IPS-11a (cell line): Measurements from ENCODE around the gene WDR26.
"Not testable (repeated sequence)": the region's sequence is repeated elsewhere in the genome, so short reads cannot be mapped to it uniquely, and the experiment has no call there.

Experiments
- H3K4me3 ChIP-seq: one replicate; pipeline ENCODE4 v1.5.1; 2013; ENCODE audit warnings: low read depth, low read length, control low read depth

The WDR26 gene

DNA sequence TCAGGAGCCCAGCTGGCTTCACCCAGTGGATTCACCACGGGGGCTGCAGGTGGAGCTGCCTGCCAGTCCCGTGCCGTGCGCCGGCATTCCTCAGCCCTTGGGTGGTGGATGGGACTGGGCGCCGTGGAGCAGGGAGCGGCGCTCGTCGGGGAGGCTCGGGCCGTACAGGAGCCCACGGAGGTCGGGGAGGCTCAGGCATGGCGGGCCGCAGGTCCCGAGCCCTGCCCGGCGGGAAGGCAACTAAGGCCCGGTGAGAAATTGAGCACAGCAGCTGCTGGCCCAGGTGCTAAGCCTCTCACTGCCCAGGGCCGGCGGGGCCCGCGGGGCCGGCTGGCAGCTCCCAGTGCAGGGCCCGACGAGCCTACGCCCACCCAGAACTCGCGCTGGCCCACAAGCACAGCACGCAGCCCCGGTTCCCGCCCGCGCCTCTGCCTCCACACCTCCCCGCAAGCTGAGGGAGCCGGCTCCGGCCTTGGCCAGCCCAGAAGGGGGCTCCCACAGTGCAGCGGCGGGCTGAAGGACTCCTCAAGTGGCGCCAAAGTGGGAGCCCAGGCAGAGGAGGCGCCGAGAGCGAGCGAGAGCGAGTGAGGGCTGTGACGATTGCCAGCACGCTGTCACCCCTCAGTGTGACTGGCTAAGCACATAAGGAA, 82.0 kb downstream of the WDR26 start:
- H3K4me3 ChIP-seq: not testable (repeated sequence)

DNA sequence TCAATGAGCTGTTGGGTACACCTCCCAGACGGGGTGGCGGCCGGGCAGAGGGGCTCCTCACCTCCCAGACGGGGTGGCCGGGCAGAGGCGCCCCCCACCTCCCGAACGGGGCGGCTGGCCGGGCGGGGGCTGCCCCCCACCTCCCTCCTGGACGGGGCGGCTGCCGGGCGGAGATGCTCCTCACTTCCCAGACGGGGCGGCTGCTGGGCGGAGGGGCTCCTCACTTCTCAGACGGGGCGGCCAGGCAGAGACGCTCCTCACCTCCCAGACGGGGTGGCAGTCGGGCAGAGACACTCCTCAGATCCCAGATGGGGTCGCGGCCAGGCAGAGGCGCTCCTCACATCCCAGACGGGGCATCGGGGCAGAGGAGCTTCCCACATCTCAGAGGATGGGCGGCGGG, 84.9 kb downstream of the WDR26 start:
- H3K4me3 ChIP-seq: not testable (repeated sequence)

GRCh38 chr1:224348137-224348536, 86.5 kb downstream of the WDR26 start:
- H3K4me3 ChIP-seq: no peak overlapping the region

DNA sequence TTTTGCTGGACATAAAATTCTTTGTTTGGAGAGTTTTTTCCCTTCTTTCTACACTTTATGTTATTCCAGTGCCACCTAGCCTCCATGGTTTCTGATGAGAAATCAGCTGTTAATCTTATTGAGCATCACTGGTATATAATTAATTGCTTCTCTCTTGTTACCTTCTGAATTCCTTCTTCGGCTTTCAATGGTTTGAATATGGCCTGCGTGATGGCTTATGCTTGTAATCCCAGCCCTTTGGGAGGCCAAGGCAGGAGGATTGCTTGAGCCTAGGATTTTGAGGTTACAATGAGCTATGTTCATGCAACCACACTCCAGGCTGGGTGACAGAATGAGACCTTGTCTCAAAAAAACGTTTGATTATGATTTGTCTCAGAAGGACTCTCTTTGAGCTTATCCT, 90.9 kb downstream of the WDR26 start:
- no peak overlapping the region for H3K4me3 ChIP-seq

DNA sequence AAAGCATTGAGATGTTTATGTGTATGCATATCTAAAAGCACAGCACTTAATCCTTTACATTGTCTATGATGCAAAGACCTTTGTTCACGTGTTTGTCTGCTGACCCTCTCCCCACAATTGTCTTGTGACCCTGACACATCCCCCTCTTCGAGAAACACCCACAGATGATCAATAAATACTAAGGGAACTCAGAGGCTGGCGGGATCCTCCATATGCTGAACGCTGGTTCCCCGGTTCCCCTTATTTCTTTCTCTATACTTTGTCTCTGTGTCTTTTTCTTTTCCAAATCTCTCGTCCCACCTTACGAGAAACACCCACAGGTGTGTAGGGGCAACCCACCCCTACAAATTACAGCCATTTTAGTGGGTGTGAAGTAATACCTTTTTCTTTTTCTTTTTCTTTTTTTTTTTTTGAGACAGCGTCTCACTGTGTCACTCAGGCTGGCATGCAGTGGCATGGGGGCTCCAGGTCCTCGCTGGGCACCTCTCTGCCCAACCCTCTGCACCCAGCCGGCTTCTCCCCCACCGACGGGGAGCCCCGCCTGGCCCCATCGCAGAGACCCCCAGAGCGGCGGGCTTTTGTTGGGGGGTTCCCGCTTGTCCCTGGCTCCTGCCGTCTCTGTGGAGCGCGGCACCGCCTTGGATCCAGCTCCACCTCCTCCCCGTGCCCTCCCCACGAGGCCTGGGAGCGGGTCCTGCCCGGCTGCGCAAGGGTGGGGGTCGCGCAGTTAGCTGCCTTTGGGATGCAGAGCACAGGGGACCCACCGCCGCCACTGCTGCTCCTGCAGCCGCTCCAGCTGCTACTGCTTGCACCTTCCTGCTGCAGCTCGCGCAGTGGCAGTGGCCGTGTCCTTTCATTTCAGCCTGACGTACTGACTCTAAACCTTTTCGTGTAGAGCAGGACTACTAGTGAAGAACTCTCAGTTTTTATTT, 93.9 kb downstream of the WDR26 start:
- peak overlapping the region; percentile 8 for H3K4me3 ChIP-seq

- no peak overlapping the region for H3K4me3 ChIP-seq
These were observed 95.1 kb downstream of the WDR26 start for GRCh38 chr1:224339442-224340033.

DNA sequence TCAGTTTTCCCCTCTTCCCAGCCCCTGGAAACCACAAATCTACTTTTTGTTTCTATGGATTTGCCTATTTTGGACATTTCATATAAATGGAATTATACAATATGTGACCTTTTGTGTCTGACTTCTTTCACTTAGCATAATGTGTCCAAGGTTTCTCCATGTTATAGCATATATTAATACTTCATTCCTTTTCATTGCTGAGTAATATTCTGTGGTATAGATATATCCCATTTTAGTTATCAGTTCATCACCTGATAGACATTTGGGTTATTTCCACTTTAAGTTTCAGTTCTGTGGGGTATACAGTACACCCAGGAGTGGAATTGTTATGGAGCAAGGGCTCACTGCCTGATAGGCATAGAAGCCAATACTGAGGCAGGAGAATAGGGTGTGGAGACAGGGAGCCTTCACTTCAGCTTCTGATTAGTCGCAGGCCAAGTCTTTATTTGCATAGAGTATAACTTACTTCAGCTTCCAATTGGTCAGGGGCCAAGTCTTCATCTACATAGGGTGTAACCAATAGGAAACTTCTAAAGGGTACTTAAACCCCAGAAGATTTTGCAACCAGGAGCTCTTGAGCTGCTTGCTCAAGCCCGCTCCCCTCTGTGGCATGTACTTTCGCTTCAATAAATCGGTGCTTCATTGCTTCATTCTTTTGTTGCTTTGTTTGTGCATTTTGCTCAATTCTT, 96.3 kb downstream of the WDR26 start:
- H3K4me3 ChIP-seq: no peak overlapping the region
